Measurements from ENCODE around the gene MFSD12. TPM values are rescaled to one million over a fixed set of nuclear protein-coding genes. Genes with fewer than 3 reads are reported as not detected.

The MFSD12 gene
- total RNA-seq, 1 donor from 2014 or later: 181 TPM

DNA sequence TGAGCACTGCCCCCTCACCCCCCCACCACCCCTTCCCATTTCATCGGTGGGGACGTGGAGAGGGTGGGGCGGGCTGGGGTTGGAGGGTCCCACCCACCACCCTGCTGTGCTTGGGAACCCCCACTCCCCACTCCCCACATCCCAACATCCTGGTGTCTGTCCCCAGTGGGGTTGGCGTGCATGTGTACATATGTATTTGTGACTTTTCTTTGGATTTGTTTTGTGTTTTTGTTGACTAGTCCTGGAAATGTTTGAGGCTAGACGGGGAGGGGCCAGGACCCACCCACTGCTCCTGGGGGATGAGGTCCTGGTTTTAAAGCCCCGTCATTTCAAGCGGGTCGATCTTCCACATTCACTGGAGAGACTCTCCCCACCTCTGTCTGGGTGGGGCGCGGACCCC lies 21.4 kb downstream of the MFSD12 start:
- H2AFZ ChIP-seq (ENCODE audit: low read depth, low read length): no peak overlapping the region
- H3K27ac Mint-ChIP-seq (ENCODE audit: unreplicated experiment): peak overlapping the region; percentile 78
- no peak overlapping the region for H3K4me3 ChIP-seq (ENCODE audit: insufficient read depth, low read depth, low read length)
- H3K36me3 Mint-ChIP-seq (ENCODE audit: low read depth, unreplicated experiment): peaks cover 18% of the 10 kb centered on the region
- H3K9me3 ChIP-seq (ENCODE audit: insufficient read depth, low read depth, low read length): no peaks in the 10 kb centered on the region
- H3K27me3 ChIP-seq (ENCODE audit: insufficient read depth, low read length): no peaks in the 10 kb centered on the region
- H3K4me1 ChIP-seq (ENCODE audit: insufficient read depth, low read length): no peaks in the 10 kb centered on the region
- H3K4me2 ChIP-seq (ENCODE audit: low read length): no peak overlapping the region
- H3K36me3 ChIP-seq (ENCODE audit: insufficient read depth, low read length): peaks cover 6% of the 10 kb centered on the region
- no peak overlapping the region for H3K9ac ChIP-seq (ENCODE audit: low read length)
- H3K9me3 Mint-ChIP-seq (ENCODE audit: unreplicated experiment): no peaks in the 10 kb centered on the region
- no peak for FAIRE-seq
- no peaks in the 10 kb centered on the region for H3K27me3 Mint-ChIP-seq (ENCODE audit: low read depth, unreplicated experiment)
- no peak for DNase-seq (ENCODE audit: low read depth)
- peaks cover 5% of the 10 kb centered on the region for H3K79me2 ChIP-seq (ENCODE audit: insufficient read depth, low read length)
- no peak for TF ChIP-seq EZH2 (IDR thresholded peaks at IDR 0.05; ENCODE audit: insufficient read depth, low read length)
- TF ChIP-seq, protein P1, sequence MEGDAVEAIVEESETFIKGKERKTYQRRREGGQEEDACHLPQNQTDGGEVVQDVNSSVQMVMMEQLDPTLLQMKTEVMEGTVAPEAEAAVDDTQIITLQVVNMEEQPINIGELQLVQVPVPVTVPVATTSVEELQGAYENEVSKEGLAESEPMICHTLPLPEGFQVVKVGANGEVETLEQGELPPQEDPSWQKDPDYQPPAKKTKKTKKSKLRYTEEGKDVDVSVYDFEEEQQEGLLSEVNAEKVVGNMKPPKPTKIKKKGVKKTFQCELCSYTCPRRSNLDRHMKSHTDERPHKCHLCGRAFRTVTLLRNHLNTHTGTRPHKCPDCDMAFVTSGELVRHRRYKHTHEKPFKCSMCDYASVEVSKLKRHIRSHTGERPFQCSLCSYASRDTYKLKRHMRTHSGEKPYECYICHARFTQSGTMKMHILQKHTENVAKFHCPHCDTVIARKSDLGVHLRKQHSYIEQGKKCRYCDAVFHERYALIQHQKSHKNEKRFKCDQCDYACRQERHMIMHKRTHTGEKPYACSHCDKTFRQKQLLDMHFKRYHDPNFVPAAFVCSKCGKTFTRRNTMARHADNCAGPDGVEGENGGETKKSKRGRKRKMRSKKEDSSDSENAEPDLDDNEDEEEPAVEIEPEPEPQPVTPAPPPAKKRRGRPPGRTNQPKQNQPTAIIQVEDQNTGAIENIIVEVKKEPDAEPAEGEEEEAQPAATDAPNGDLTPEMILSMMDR (IDR thresholded peaks at IDR 0.05; ENCODE audit: insufficient read depth, low read depth, low read length): no peak
- H4K20me1 ChIP-seq (ENCODE audit: insufficient read depth, low read length): peaks cover 50% of the 10 kb centered on the region
- no peak overlapping the region for H3K4me3 Mint-ChIP-seq (ENCODE audit: unreplicated experiment)
- H3K27ac ChIP-seq (ENCODE audit: low read depth, low read length): no peak overlapping the region
- no peaks in the 10 kb centered on the region for H3K4me1 Mint-ChIP-seq (ENCODE audit: low read depth, unreplicated experiment)

DNA sequence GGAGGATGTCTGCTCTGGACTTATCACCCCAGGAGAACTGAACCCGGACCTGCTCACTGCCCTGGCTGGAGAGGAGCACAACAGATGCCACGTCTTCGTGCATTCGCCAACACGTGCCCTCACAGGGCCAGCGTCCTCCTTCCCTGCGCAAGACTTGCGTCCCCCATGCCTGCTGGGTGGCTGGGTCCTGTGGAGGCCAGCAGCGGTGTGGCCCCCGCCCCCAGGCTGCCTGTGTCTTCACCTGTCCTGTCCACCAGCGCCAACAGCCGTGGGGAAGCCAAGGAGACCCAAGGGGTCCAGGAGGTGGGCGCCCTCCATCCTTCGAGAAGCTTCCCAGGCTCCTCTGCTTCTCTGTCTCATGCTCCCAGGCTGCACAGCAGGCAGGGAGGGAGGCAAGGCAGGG lies 21.8 kb downstream of the MFSD12 start:
- no peak overlapping the region for H3K27ac ChIP-seq (ENCODE audit: low read depth, low read length)
- H4K20me1 ChIP-seq (ENCODE audit: insufficient read depth, low read length): peaks cover 54% of the 10 kb centered on the region
- Mint-ChIP-seq H3K27me3 (ENCODE audit: low read depth, unreplicated experiment) (no peaks in the 10 kb centered on the region), H3K36me3 (ENCODE audit: low read depth, unreplicated experiment) (peaks cover 18% of the 10 kb centered on the region), H3K27ac (ENCODE audit: unreplicated experiment) (peak overlapping the region; percentile 47), H3K9me3 (ENCODE audit: unreplicated experiment) (no peaks in the 10 kb centered on the region), H3K4me1 (ENCODE audit: low read depth, unreplicated experiment) (no peaks in the 10 kb centered on the region), H3K4me3 (ENCODE audit: unreplicated experiment) (no peak overlapping the region)
- no peak overlapping the region for H3K4me3 ChIP-seq (ENCODE audit: insufficient read depth, low read depth, low read length)
- no peak for TF ChIP-seq EZH2 (IDR thresholded peaks at IDR 0.05; ENCODE audit: insufficient read depth, low read length)
- TF ChIP-seq, protein P1 (IDR thresholded peaks at IDR 0.05; ENCODE audit: insufficient read depth, low read depth, low read length): no peak
- DNase-seq (ENCODE audit: low read depth) (no peak), FAIRE-seq (no peak)
- H3K27me3 ChIP-seq (ENCODE audit: insufficient read depth, low read length): no peaks in the 10 kb centered on the region
- H3K9me3 ChIP-seq (ENCODE audit: insufficient read depth, low read depth, low read length): no peaks in the 10 kb centered on the region
- no peaks in the 10 kb centered on the region for H3K4me1 ChIP-seq (ENCODE audit: insufficient read depth, low read length)
- H3K4me2 ChIP-seq (ENCODE audit: low read length): no peak overlapping the region
- H3K9ac ChIP-seq (ENCODE audit: low read length): no peak overlapping the region
- H3K36me3 ChIP-seq (ENCODE audit: insufficient read depth, low read length): peaks cover 6% of the 10 kb centered on the region
- peaks cover 5% of the 10 kb centered on the region for H3K79me2 ChIP-seq (ENCODE audit: insufficient read depth, low read length)
- H2AFZ ChIP-seq (ENCODE audit: low read depth, low read length): no peak overlapping the region

DNA sequence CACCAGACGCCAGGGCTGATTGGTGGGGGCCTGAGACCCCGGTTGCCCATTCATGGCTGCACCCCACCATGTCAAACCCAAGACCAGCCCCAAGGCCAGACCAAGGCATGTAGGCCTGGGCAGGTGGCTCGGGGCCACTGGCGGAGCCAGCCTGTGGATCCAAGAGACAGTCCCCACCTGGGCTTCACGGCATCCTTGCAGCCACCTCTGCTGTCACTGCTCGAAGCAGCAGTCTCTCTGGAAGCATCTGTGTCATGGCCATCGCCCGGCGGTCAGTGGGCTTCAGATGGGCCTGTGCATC lies 22.2 kb downstream of the MFSD12 start:
- H3K4me1 Mint-ChIP-seq (ENCODE audit: low read depth, unreplicated experiment): no peaks in the 10 kb centered on the region
- peak overlapping the region; percentile 77 for H3K27ac Mint-ChIP-seq (ENCODE audit: unreplicated experiment)
- H3K4me3 Mint-ChIP-seq (ENCODE audit: unreplicated experiment): no peak overlapping the region
- H3K9me3 Mint-ChIP-seq (ENCODE audit: unreplicated experiment): no peaks in the 10 kb centered on the region
- Histone ChIP-seq H3K79me2 (ENCODE audit: insufficient read depth, low read length) (peaks cover 5% of the 10 kb centered on the region), H2AFZ (ENCODE audit: low read depth, low read length) (no peak overlapping the region), H4K20me1 (ENCODE audit: insufficient read depth, low read length) (peaks cover 58% of the 10 kb centered on the region), H3K36me3 (ENCODE audit: insufficient read depth, low read length) (peaks cover 6% of the 10 kb centered on the region), H3K4me3 (ENCODE audit: insufficient read depth, low read depth, low read length) (no peak overlapping the region), H3K4me2 (ENCODE audit: low read length) (no peak overlapping the region), H3K9ac (ENCODE audit: low read length) (no peak overlapping the region), H3K4me1 (ENCODE audit: insufficient read depth, low read length) (no peaks in the 10 kb centered on the region), H3K27ac (ENCODE audit: low read depth, low read length) (no peak overlapping the region), H3K27me3 (ENCODE audit: insufficient read depth, low read length) (no peaks in the 10 kb centered on the region), H3K9me3 (ENCODE audit: insufficient read depth, low read depth, low read length) (no peaks in the 10 kb centered on the region)
- TF ChIP-seq, protein P1 (IDR thresholded peaks at IDR 0.05; ENCODE audit: insufficient read depth, low read depth, low read length): no peak
- TF ChIP-seq EZH2 (IDR thresholded peaks at IDR 0.05; ENCODE audit: insufficient read depth, low read length): no peak
- DNase-seq (ENCODE audit: low read depth) (no peak), FAIRE-seq (no peak)
- peaks cover 18% of the 10 kb centered on the region for H3K36me3 Mint-ChIP-seq (ENCODE audit: low read depth, unreplicated experiment)
- no peaks in the 10 kb centered on the region for H3K27me3 Mint-ChIP-seq (ENCODE audit: low read depth, unreplicated experiment)

All from astrocyte (in vitro differentiated cells and primary cell).